Stomach (tissue), 4 donors: ENCODE results near the gene ETFBKMT.

Source experiments
- POLR2A ChIP-seq, 4 donors: fragments of 450-650 bp; IDR thresholded peaks; one replicate each; pipeline ENCODE4 v1.6.1; 2016; ENCODE audit warnings: antibody characterized with exemption in 4 of 4, control low read depth in 2 of 4, mild to moderate bottlenecking in 1 of 4, moderate library complexity in 1 of 4
- POLR2AphosphoS5 ChIP-seq, 3 donors: sonication (generic); formaldehyde crosslinking; IDR thresholded peaks; one replicate each; pipeline ENCODE4 v1.6.1; 2016; ENCODE audit warnings: antibody characterized with exemption in 3 of 3
- TF ChIP-seq, protein P1 (sequence below), 7 experiments: fragments of 450-650 bp in 4 of 7; fragments of 200-600 bp in 3 of 7; sonication (generic) in 3 of 7; IDR thresholded peaks; one replicate each; pipeline ENCODE4 v1.5.1; 2016 to 2019; ENCODE audit warnings: antibody characterized with exemption in 7 of 7, control low read depth in 2 of 7, mild to moderate bottlenecking in 1 of 7

GRCh38 chr12:31672521-31672920 lies 13.0 kb downstream of the ETFBKMT start:
- TF ChIP-seq POLR2AphosphoS5 (IDR thresholded peaks at IDR 0.05) (no peak), POLR2A (IDR thresholded peaks at IDR 0.05) (no peak)
- TF ChIP-seq, protein P1, sequence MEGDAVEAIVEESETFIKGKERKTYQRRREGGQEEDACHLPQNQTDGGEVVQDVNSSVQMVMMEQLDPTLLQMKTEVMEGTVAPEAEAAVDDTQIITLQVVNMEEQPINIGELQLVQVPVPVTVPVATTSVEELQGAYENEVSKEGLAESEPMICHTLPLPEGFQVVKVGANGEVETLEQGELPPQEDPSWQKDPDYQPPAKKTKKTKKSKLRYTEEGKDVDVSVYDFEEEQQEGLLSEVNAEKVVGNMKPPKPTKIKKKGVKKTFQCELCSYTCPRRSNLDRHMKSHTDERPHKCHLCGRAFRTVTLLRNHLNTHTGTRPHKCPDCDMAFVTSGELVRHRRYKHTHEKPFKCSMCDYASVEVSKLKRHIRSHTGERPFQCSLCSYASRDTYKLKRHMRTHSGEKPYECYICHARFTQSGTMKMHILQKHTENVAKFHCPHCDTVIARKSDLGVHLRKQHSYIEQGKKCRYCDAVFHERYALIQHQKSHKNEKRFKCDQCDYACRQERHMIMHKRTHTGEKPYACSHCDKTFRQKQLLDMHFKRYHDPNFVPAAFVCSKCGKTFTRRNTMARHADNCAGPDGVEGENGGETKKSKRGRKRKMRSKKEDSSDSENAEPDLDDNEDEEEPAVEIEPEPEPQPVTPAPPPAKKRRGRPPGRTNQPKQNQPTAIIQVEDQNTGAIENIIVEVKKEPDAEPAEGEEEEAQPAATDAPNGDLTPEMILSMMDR (IDR thresholded peaks at IDR 0.05), result no peak
